Right renal pelvis (tissue), 4 donors: Measurements from ENCODE around the gene SPINK5. TPM values are rescaled to one million over a fixed set of nuclear protein-coding genes. Genes with fewer than 3 reads are reported as not detected.

Experiments
- DNase-seq, 4 donors: peaks; one replicate each; pipeline ENCODE4 v3.0.0-alpha.2; 2013; ENCODE audit warnings: low read depth in 4 of 4, low spot score in 3 of 4, missing footprints in 1 of 4
- polyA plus RNA-seq, 4 donors: library from polyadenylated mRNA; unstranded; fragments of 120-200 nt; gene quantifications; one replicate each; pipeline ENCODE4 v1.2.1, GENCODE V29; 2013; ENCODE audit not compliant: insufficient read length in 4 of 4

Gene SPINK5
- polyA plus RNA-seq, 4 donors, result 0.29 to 0.63 (median 0.38) TPM

DNA sequence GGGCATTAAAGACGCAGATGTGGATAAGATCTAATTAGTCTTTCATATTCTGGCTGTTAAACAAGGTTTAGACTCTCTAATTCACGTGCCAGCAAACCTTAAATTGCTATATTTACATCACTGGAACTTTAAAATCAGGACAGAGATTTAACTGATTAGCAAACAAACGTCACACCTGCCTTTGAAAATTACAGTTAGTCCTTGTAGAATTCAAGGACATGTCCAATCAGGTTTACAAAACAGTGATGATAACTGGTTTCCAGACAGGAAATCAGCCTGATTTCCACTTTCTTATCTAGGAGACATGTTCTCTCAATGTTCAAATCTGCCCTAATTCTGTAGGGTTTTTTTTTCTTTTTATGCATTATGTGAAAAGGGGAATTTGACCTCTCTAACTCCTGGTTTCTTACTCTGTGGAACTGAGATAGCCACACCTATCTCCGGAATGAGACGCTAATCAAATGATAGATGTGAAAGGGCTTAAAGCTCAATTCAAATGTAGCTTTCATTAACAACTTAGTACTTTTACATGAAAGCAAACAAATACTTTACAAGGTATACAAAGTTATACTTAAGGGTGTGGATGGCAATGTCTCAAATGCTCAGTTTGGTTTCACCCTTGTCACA lies 26.5 kb downstream of the SPINK5 start:
- no peak for DNase-seq

- DNase-seq, result no peak
Measured at GRCh38 chr5:148090773-148091250, 27.0 kb downstream of the SPINK5 start.

DNA sequence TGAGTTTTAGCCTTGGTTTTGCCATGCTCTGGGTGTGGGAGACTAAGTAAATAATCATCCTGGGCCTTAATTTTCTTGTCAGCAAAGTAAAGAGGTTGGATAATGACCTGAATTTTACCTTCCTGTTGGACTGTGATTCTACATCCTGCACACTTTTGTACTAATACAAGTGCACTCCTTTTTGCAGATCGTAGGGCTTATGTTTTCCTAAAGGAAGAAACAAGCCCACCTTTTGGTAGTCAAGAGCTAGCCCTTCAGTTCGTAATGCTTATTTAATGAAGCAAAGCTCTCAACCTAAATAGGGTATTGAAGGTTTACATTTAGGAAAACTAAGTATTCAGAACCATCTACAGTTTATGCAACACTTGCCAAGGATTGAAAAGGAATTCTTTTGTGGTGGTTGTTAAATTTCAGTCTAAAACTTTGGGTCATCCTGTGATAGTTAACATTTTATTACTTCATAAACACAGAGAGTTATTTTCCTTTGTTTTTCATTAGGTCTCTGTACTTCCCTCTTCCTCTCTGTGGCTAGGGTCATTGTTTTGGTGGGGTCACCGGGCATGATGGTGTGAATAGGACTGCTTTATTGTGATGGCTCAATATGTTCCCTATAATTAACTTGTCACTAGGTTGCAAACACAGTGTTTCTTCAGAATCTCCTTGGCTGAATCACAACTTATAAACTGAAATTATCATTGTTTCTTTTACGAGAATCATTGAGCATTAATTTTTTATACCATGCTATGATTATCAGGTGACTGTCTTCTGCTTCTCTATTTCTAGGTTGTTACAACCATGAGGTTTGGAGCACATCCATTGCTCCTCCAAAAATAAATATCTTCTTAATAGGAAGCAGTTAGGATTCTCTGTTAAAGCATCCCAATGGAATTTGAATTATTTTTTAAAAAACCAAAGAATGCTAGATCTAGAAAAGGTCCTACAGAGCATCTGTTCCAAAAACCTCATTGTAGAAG lies 28.5 kb downstream of the SPINK5 start:
- DNase-seq, result no peak

DNA sequence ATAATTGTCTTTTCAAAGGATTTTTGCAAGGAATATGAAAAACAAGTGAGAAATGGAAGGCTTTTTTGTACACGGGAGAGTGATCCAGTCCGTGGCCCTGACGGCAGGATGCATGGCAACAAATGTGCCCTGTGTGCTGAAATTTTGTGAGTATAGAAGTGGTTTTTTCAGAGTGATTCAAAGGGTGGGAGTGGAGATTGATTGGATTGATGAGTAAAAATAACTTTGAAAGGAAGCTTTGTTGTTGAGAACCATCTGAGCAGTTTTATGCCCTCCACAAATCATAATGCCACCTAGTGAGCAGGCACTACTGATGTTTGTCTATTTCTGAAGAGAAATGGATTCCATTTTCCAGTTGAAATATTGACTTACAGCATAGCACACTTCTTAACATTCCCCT lies 30.6 kb downstream of the SPINK5 start:
- DNase-seq, result no peak

GRCh38 chr5:148104226-148104625 lies 40.4 kb downstream of the SPINK5 start:
- DNase-seq, result no peak

GRCh38 chr5:148107608-148108007 lies 43.8 kb downstream of the SPINK5 start:
- DNase-seq, result no peak

GRCh38 chr5:148113243-148113642 lies 49.5 kb downstream of the SPINK5 start:
- DNase-seq, result no peak

DNA sequence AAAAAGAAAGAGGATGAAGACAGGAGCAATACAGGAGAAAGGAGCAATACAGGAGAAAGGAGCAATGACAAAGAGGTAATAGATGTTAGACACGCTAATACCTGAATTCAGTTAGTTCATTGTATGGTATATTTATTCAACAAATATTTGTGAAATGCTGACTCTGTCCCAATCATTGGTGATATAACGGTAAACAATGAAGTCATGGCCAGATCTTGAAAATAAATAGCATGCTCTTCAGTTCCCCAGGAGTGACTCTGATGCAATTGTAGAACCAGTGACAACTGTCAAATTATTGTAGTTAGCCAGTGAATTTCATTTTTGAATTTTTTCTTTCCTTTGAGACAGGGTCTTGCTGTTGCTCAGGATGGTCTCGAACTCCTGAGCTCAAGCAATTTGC lies 56.5 kb downstream of the SPINK5 start:
- DNase-seq, result no peak

- no peak for DNase-seq
Measured at GRCh38 chr5:148125641-148126040, 61.9 kb downstream of the SPINK5 start.

- DNase-seq, result no peak
Measured at GRCh38 chr5:148135091-148136048, 71.6 kb downstream of the SPINK5 start.

DNA sequence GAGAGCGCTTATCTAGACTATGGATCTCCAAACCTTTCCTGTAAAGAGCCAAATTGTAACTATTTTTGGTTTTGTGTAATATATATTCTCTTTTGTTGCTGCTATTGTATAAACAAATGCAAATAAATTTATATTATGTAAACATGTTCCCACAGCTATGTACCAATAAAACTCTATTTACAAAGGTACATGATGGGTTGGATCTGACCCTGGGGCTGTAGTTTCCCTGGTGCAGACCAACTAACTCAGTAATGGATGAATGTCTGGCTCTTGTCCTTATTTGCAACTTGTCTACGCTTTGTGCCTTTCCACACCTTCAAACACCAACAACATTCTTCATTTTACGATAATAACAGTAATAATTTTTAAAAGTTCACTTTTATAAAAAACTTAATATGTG lies 77.1 kb downstream of the SPINK5 start:
- no peak for DNase-seq

GRCh38 chr5:148141645-148142044 lies 77.9 kb downstream of the SPINK5 start:
- no peak for DNase-seq

DNA sequence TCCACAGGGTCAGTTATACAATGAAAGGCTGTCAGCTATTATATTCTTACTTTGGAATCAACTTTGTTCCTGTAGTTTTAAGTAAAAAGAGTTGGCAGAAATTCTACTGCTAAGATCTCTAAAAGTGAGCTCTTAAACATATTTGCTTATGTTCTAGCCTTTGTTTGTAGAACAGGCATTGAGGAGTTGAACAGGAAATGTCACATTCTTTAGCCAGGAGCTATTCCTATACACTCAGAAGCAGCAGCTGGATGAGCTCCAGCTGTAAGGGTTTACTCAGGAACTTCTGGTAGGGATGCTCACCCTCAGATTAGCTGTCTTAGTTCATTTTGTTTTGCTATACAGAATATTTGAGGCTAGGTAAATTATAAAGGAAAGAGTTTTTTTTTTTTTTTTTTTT lies 82.1 kb downstream of the SPINK5 start:
- DNase-seq, result peak; percentile 5 to 17 (median 14)

DNA sequence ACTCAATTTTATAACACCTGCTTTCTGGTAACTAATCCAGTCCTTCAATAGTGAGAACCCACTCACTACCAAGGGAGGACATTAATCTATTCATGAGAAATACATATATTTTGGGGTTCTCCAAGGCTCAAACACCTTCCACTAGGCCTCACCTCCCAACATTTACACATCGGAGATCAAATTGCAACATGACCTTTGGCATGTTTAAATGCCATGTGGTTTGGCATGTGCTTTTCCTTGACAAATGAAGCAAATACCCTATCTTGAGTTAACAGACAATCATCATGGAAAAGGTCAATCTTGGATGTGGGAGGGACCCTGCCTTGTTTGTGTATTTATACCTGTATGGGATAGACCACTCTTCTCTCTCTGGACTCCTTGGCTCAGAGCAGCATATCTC lies 82.7 kb downstream of the SPINK5 start:
- no peak for DNase-seq

DNA sequence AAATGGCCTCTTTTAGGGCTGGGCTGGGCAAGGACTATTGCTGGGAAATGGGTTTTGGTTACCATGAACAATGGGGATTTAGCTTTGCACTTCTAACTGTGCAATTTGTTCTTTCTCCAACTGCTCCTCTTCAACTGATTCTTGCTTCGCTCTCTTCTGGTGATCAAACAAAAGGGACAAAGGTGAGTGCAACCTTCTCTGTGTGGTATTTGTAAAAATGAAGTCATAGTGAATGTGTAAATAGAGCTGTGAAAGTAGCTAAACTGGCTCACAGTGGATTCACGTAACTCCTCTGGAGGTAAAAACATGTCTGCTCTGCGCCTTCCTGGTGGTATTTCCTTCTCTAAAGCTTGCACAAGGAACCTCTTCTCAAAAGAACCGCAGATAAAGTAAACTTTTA lies 83.6 kb downstream of the SPINK5 start:
- DNase-seq, result no peak

- DNase-seq, result no peak
Measured at GRCh38 chr5:148151872-148152271, 88.1 kb downstream of the SPINK5 start.

DNA sequence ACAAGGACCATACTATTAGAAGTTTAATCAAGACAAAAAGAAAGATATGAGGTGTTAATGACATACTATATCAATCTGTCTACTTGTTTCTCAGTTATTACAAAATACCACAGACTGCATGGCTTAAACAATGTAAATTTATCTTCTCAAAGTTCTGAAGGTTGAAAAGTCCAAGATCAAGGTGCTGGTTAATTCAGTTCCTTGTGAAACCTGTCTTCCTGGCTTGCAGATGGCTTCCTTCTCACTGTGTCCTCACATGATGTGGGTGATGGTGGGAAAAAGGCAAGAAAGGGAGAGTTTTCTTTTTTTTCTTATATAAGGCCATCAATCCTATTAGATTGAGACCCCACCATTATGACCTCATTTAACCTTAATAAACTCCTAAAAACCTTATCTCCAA lies 89.0 kb downstream of the SPINK5 start:
- no peak for DNase-seq

DNA sequence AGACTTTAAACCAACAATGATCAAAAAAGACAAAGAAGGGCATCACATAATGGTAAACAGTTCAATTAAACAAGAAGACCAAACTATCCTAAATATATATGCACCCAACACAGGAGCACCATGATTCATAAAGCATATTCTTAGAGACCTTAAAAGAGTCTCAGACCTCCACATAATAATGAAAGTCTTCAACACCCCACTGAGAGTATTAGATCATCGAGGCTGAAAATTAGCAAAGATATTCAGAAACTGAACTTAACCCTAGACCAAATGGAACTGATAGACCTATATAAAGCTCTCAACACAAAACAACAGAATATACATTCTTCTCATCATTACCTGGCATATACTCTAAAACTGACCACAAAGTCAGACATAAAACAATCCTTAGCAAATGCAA lies 92.8 kb downstream of the SPINK5 start:
- DNase-seq, result no peak

DNA sequence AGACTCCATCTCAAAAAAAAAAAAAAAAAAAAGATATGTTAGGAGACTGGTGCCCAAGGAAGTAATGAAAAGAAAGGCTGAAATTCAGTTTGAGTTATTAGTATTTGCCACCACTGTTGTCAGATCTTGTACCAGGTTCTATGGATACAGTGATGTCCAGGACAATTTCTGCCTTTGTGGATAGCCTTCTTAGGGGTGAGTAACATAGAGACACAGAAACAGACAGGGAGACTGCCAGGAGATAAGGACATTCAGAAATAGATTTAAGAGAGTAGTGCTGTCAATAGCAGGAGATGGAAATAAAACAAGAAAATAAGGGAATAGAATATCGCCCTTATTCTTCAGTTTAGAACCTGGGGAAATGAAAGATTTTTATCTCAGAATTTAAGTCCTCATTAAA lies 98.3 kb downstream of the SPINK5 start:
- DNase-seq, result no peak

GRCh38 chr5:148163345-148163744 lies 99.6 kb downstream of the SPINK5 start:
- DNase-seq, result no peak
